H9 (cell line): ENCODE data around the gene DPYD. TPM values are rescaled to one million over a fixed set of nuclear protein-coding genes. Genes with fewer than 3 reads are reported as not detected.

Experiments used
- DNase-seq: peaks from one replicate; pipeline ENCODE4 v3.0.0-alpha.2; 2017
- H2AFZ ChIP-seq: one replicate; pipeline ENCODE4 v1.6.1; 2013; ENCODE audit warnings: mild to moderate bottlenecking, low read length, control low read depth, moderate library complexity
- H2AK5ac ChIP-seq: 2 replicates; pipeline ENCODE4 v1.6.1; 2013; ENCODE audit warnings: low read length, control low read depth, mixed read lengths; ENCODE audit not compliant: insufficient read length
- H2BK120ac ChIP-seq: one replicate; pipeline ENCODE4 v1.6.1; 2013; ENCODE audit warnings: low read depth, mild to moderate bottlenecking, low read length, control low read depth, inconsistent platforms; ENCODE audit not compliant: poor library complexity, severe bottlenecking
- H2BK12ac ChIP-seq: 2 replicates; pipeline ENCODE4 v1.6.1; 2013; ENCODE audit warnings: low read length, control low read depth, mixed read lengths, low read depth; ENCODE audit not compliant: insufficient read length
- H2BK15ac ChIP-seq: 2 replicates; pipeline ENCODE4 v1.6.1; 2013; ENCODE audit warnings: low read depth, low read length, control low read depth
- H2BK20ac ChIP-seq: one replicate; pipeline ENCODE4 v1.6.1; 2013; ENCODE audit warnings: low read depth, mild to moderate bottlenecking, low read length, control low read depth, inconsistent platforms; ENCODE audit not compliant: poor library complexity, severe bottlenecking
- H2BK5ac ChIP-seq: 2 replicates; pipeline ENCODE4 v1.6.1; 2013; ENCODE audit warnings: low read length, control low read depth, mixed read lengths; ENCODE audit not compliant: insufficient read length
- H3K14ac ChIP-seq: 2 replicates; pipeline ENCODE4 v1.6.1; 2013; ENCODE audit warnings: low read length, control low read depth; ENCODE audit not compliant: insufficient read depth
- H3K18ac ChIP-seq: 2 replicates; pipeline ENCODE4 v1.6.1; 2013; ENCODE audit warnings: low read depth, mild to moderate bottlenecking, mixed read lengths, low read length, control low read depth; ENCODE audit not compliant: insufficient read length
- H3K23ac ChIP-seq: 2 replicates; pipeline ENCODE4 v1.6.1; 2013; ENCODE audit warnings: low read length, control low read depth, mixed read lengths, low read depth; ENCODE audit not compliant: insufficient read length
- H3K23me2 ChIP-seq: 2 replicates; pipeline ENCODE4 v1.6.1; 2013; ENCODE audit warnings: low read depth, mild to moderate bottlenecking, mixed read lengths, low read length, control low read depth; ENCODE audit not compliant: insufficient read length, poor library complexity, severe bottlenecking
- H3K27ac ChIP-seq: 2 replicates; pipeline ENCODE4 v1.5.1; 2013; ENCODE audit warnings: low read length, control low read depth, mixed read lengths, low read depth; ENCODE audit not compliant: insufficient read length
- H3K27me3 ChIP-seq: 2 replicates; pipeline ENCODE4 v1.6.1; 2013; ENCODE audit warnings: low read length, control low read depth, inconsistent platforms; ENCODE audit not compliant: insufficient read depth
- H3K4ac ChIP-seq: 2 replicates; pipeline ENCODE4 v1.6.1; 2013; ENCODE audit warnings: low read depth, mild to moderate bottlenecking, control low read depth, inconsistent platforms, low read length, moderate library complexity
- H3K4me1 ChIP-seq: 2 replicates; pipeline ENCODE4 v1.6.1; 2013; ENCODE audit warnings: low read length, control low read depth, inconsistent platforms; ENCODE audit not compliant: insufficient read depth
- H3K4me2 ChIP-seq: 2 replicates; pipeline ENCODE4 v1.6.1; 2013; ENCODE audit warnings: low read length, control low read depth, mixed read lengths; ENCODE audit not compliant: insufficient read length, insufficient read depth
- H3K56ac ChIP-seq: 2 replicates; pipeline ENCODE4 v1.6.1; 2013; ENCODE audit warnings: low read depth, mild to moderate bottlenecking, mixed read lengths, low read length, control low read depth; ENCODE audit not compliant: insufficient read length
- H3K79me1 ChIP-seq: 2 replicates; pipeline ENCODE4 v1.6.1; 2013; ENCODE audit warnings: low read depth, mild to moderate bottlenecking, moderate library complexity, low read length, control low read depth, inconsistent platforms; ENCODE audit not compliant: insufficient read depth, poor library complexity, severe bottlenecking
- H3K79me2 ChIP-seq: 2 replicates; pipeline ENCODE4 v1.6.1; 2013; ENCODE audit warnings: low read length, control low read depth, inconsistent platforms; ENCODE audit not compliant: insufficient read depth
- H3K9ac ChIP-seq: 2 replicates; pipeline ENCODE4 v1.6.1; 2013; ENCODE audit warnings: low read length, control low read depth, mixed read lengths; ENCODE audit not compliant: insufficient read length; ENCODE audit errors: extremely low read depth
- H3K9me3 ChIP-seq: one replicate; pipeline ENCODE4 v1.6.1; 2013; ENCODE audit warnings: low read depth, low read length, inconsistent platforms; ENCODE audit not compliant: control insufficient read depth
- H3T11ph ChIP-seq: one replicate; pipeline ENCODE4 v1.6.1; 2013; ENCODE audit warnings: mild to moderate bottlenecking, low read length, control low read depth, inconsistent platforms
- H4K20me1 ChIP-seq: one replicate; pipeline ENCODE4 v1.6.1; 2013; ENCODE audit not compliant: control insufficient read depth, insufficient read length, insufficient read depth
- H4K5ac ChIP-seq: 2 replicates; pipeline ENCODE4 v1.6.1; 2013; ENCODE audit warnings: low read depth, mild to moderate bottlenecking, mixed read lengths, low read length, control low read depth; ENCODE audit not compliant: insufficient read length
- H4K8ac ChIP-seq: replicated peaks from 2 replicates; pipeline ENCODE4 v1.6.1; 2013; ENCODE audit warnings: low read length, control low read depth, mixed read lengths, low read depth; ENCODE audit not compliant: insufficient read length
- H4K91ac ChIP-seq: 2 replicates; pipeline ENCODE4 v1.6.1; 2013; ENCODE audit warnings: low read depth, mild to moderate bottlenecking, moderate library complexity, mixed read lengths, low read length, control low read depth; ENCODE audit not compliant: insufficient read length
- H3K27ac Mint-ChIP-seq, 3 experiments: 2 replicates in 2 of 3; 3 replicates in 1 of 3; pipeline ENCODE4 v1.8.0; 2020 to 2021; ENCODE audit warnings: mixed read lengths in 3 of 3, mild to moderate bottlenecking in 1 of 3, moderate library complexity in 1 of 3
- H3K27me3 Mint-ChIP-seq: 2 replicates; pipeline ENCODE4 v1.8.0; 2021; ENCODE audit warnings: low read depth, mild to moderate bottlenecking, moderate library complexity, mixed read lengths
- H3K36me3 Mint-ChIP-seq, 3 experiments: 2 replicates in 2 of 3; 3 replicates in 1 of 3; pipeline ENCODE4 v1.8.0; 2020 to 2021; ENCODE audit warnings: low read depth in 3 of 3, mixed read lengths in 3 of 3; ENCODE audit not compliant: insufficient read depth in 1 of 3
- H3K4me1 Mint-ChIP-seq, 2 experiments: 2 replicates each; pipeline ENCODE4 v1.8.0; 2020; ENCODE audit warnings: mixed read lengths in 2 of 2
- H3K4me3 Mint-ChIP-seq, 2 experiments: 2 replicates in 1 of 2; 3 replicates in 1 of 2; pipeline ENCODE4 v1.8.0; 2020 to 2021; ENCODE audit warnings: mild to moderate bottlenecking in 2 of 2, mixed read lengths in 2 of 2, moderate library complexity in 1 of 2
- H3K9me3 Mint-ChIP-seq, 2 experiments: 2 replicates in 1 of 2; 3 replicates in 1 of 2; pipeline ENCODE4 v1.8.0; 2020; ENCODE audit warnings: mild to moderate bottlenecking in 2 of 2, mixed read lengths in 2 of 2, moderate library complexity in 1 of 2
- total RNA-seq: library from RNA; stranded (reverse); gene quantifications from 2 replicates; pipeline ENCODE4 v1.2.1, GENCODE V29; 2021
- TF ChIP-seq, protein P1 (sequence below): fragments of 200-600 bp; sonication (generic); conservative IDR thresholded peaks from 3 replicates; pipeline ENCODE4 v1.8.0; 2021; ENCODE audit warnings: antibody characterized with exemption, mild to moderate bottlenecking

Gene DPYD
- total RNA-seq, 1 experiment from 2014 or later: 0.37 TPM

DNA sequence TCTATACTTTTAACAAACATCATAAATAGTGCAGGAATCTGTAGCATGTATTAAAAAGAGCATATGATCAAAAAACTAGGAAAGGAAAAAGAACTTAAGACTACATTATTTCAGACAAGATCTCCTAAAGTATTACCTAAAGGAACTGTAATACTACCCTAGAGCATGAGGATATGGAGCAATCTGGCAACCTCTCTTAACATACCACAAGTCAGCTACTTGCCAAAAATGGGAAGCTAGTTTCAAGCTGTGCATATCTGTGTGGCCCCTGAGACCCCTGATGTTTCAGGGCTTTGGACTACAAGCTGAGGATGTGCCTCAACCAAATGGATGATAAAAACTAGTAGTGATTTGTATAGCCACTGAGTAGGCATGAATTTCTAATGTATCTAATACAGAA is 673.6 kb downstream of the DPYD start:
- TF ChIP-seq, protein P1, sequence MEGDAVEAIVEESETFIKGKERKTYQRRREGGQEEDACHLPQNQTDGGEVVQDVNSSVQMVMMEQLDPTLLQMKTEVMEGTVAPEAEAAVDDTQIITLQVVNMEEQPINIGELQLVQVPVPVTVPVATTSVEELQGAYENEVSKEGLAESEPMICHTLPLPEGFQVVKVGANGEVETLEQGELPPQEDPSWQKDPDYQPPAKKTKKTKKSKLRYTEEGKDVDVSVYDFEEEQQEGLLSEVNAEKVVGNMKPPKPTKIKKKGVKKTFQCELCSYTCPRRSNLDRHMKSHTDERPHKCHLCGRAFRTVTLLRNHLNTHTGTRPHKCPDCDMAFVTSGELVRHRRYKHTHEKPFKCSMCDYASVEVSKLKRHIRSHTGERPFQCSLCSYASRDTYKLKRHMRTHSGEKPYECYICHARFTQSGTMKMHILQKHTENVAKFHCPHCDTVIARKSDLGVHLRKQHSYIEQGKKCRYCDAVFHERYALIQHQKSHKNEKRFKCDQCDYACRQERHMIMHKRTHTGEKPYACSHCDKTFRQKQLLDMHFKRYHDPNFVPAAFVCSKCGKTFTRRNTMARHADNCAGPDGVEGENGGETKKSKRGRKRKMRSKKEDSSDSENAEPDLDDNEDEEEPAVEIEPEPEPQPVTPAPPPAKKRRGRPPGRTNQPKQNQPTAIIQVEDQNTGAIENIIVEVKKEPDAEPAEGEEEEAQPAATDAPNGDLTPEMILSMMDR: no peak
- no peak for DNase-seq
- H2BK5ac ChIP-seq: no peak overlapping the region
- no peak overlapping the region for H3K4me2 ChIP-seq
- no peaks in the 10 kb centered on the region for H3K79me1 ChIP-seq
- Mint-ChIP-seq H3K27me3 (no peaks in the 10 kb centered on the region), H3K4me3 (no peak overlapping the region), H3K27ac (no peak overlapping the region), H3K4me1 (no peaks in the 10 kb centered on the region), H3K9me3 (peaks cover 4 to 7% of the 10 kb centered on the region in 2 experiments; a peak in 3 of 5 replicates), H3K36me3 (peaks cover 0 to 4% (median 3%) of the 10 kb centered on the region in 3 experiments; a peak in 2 of 7 replicates)
- no peak overlapping the region for H2BK12ac ChIP-seq
- H2BK120ac ChIP-seq: no peak overlapping the region
- no peak overlapping the region for H3K4ac ChIP-seq
- H3K23ac ChIP-seq: no peak overlapping the region
- H3K56ac ChIP-seq: no peak overlapping the region
- no peaks in the 10 kb centered on the region for H3K23me2 ChIP-seq
- no peaks in the 10 kb centered on the region for H4K20me1 ChIP-seq
- no peaks in the 10 kb centered on the region for H3K79me2 ChIP-seq
- H3K27ac ChIP-seq: no peak overlapping the region
- H2BK15ac ChIP-seq: no peak overlapping the region
- no peaks in the 10 kb centered on the region for H3K4me1 ChIP-seq
- H4K91ac ChIP-seq: no peak overlapping the region
- H2BK20ac ChIP-seq: no peak overlapping the region
- H3T11ph ChIP-seq: no peak overlapping the region
- H3K14ac ChIP-seq: no peak overlapping the region
- H3K18ac ChIP-seq: no peak overlapping the region
- no peak overlapping the region for H3K9ac ChIP-seq
- H3K9me3 ChIP-seq: no peaks in the 10 kb centered on the region
- H2AFZ ChIP-seq: no peak overlapping the region
- no peak overlapping the region for H4K5ac ChIP-seq
- H2AK5ac ChIP-seq: no peak overlapping the region
- H4K8ac ChIP-seq: no peak overlapping the region
- H3K27me3 ChIP-seq: no peaks in the 10 kb centered on the region
